ENCODE data around the gene TMEM131L. TPM values are rescaled to one million over a fixed set of nuclear protein-coding genes. Genes with fewer than 3 reads are reported as not detected.

TMEM131L gene
- total RNA-seq, 1 experiment from 2014 or later: 19.7 TPM

- Histone ChIP-seq H3K27ac (ENCODE audit: low read depth, low read length) (no peak overlapping the region), H3K4me1 (ENCODE audit: control insufficient read depth in 1 of 2, insufficient read depth in 2 of 2, low read length in 2 of 2) (0 out of 4 replicates have a peak, but pooled peaks cover 0 to 2% of the 10 kb centered on the region in 2 experiments), H3K9ac (ENCODE audit: low read length) (no peak overlapping the region), H3K79me2 (ENCODE audit: insufficient read depth, low read length) (no peaks in the 10 kb centered on the region), H3K4me3 (replicated peaks in 1 of 2; ENCODE audit: low read depth in 1 of 2, low read length in 2 of 2) (no peak overlapping the region), H3K36me3 (ENCODE audit: control insufficient read depth in 1 of 2, insufficient read depth in 2 of 2, low read length in 2 of 2) (no peaks in the 10 kb centered on the region), H4K20me1 (ENCODE audit: insufficient read depth) (no peaks in the 10 kb centered on the region), H3K9me3 (ENCODE audit: control insufficient read depth in 1 of 2, insufficient read depth in 1 of 2, low read depth in 1 of 2, low read length in 2 of 2) (no peaks in the 10 kb centered on the region), H2AFZ (ENCODE audit: low read depth, low read length, poor library complexity, severe bottlenecking) (no peak overlapping the region), H3K4me2 (ENCODE audit: low read length) (no peak overlapping the region), H3K9me2 (ENCODE audit: insufficient read depth) (no peaks in the 10 kb centered on the region), H3K27me3 (ENCODE audit: insufficient read depth, low read length) (no peaks in the 10 kb centered on the region)
- intact Hi-C loops (cut with micrococcal nuclease): no loop called here
- no peak for DNase-seq (ENCODE audit: low read depth, low spot score)
- ChIA-PET POLR2A (no interaction called here), CTCF (no interaction called here), RAD21 (ENCODE audit: low non-redundant PET in 1 of 2, low total read pairs in 2 of 2, uncharacterized antibody in 2 of 2, unreplicated experiment in 2 of 2) (no interaction called here)
- TF ChIP-seq MAX (IDR thresholded peaks at IDR 0.05) (no peak), EZH2 (IDR thresholded peaks at IDR 0.05) (no peak), RAD21 (IDR thresholded peaks at IDR 0.05; ENCODE audit: low read depth) (no peak), FOSL1 (IDR thresholded peaks at IDR 0.05; ENCODE audit: low read depth) (no peak), ZNF274 (IDR thresholded peaks at IDR 0.05; ENCODE audit: low read depth, low read length) (no peak), SIN3A (IDR thresholded peaks at IDR 0.05; ENCODE audit: low read depth) (no peak), YY1 (IDR thresholded peaks at IDR 0.05; ENCODE audit: extremely low read depth, insufficient replicate concordance, low read depth, low read length) (no peak), ATF3 (IDR thresholded peaks at IDR 0.05) (no peak), ZBTB33 (IDR thresholded peaks at IDR 0.05; ENCODE audit: extremely low read depth, insufficient replicate concordance, low read length) (no peak), CTCF (IDR thresholded peaks at IDR 0.05 in 2 of 3, conservative IDR thresholded peaks at IDR 0.05 in 1 of 3; ENCODE audit: borderline replicate concordance in 1 of 3, insufficient read depth in 1 of 3, low read depth in 2 of 3, low read length in 2 of 3) (no peak), POLR2AphosphoS5 (IDR thresholded peaks at IDR 0.05; ENCODE audit: low read depth, low read length) (no peak), TCF7L2 (IDR thresholded peaks at IDR 0.05; ENCODE audit: borderline replicate concordance, extremely low read depth, insufficient read depth, insufficient read length) (no peak), CEBPB (IDR thresholded peaks at IDR 0.05; ENCODE audit: low read depth) (no peak), SP1 (IDR thresholded peaks at IDR 0.05; ENCODE audit: low read depth) (no peak), POLR2A (IDR thresholded peaks at IDR 0.05; ENCODE audit: borderline replicate concordance, extremely low read depth, insufficient read depth, insufficient read length) (no peak), JUND (IDR thresholded peaks at IDR 0.05) (no peak), ELF1 (IDR thresholded peaks at IDR 0.05; ENCODE audit: borderline replicate concordance, low read depth) (no peak), CBX3 (IDR thresholded peaks at IDR 0.05; ENCODE audit: low read depth) (no peak)
- BruUV-seq (replicated peaks): no TSS peak
- ATAC-seq: no peak
These were observed 90.3 kb downstream of the TMEM131L start for GRCh38 chr4:153556435-153556815.
